ENCODE data around the gene BSX. TPM values are rescaled to one million over a fixed set of nuclear protein-coding genes. Genes with fewer than 3 reads are reported as not detected.
A peak's percentile ranks its signal among the peaks of the same experiment; 100 is the strongest.

The BSX gene
- total RNA-seq, 1 donor from 2014 or later = not detected

DNA sequence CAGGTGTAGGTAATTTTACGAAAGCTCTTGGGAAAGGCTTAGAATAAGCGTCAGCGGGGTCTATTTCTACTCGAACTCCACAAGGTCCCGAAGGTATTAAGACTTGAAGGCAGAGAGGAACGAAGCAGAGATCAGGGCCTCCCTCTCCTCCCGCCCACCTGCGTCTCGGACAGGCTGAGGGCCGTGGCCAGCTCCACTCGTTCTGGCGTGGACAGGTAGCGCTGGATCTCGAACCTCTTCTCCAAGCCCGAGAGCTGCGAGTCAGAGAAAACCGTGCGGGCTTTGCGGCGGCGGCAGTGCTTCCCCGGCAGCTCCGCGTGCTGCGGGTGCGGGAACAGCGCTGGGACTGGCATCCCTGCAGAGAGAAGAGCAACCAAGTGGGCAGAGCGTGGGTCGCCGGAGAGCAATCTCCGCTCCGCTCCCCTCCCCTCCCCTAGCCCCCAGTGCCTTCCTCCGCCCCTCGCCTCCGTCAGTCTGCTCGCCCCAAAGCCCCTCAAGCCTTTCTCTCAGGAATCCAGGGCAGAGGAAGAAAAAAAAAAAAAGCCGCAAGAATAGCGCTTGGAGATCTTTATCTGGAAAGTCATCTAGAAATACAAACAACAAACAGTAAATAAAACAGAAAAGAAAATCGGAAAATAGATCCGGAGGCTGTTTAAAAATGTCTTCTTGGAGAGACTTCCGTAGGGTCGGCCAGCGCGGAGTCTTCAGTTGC, 2.4 kb downstream of the BSX start:
- peaks cover 29% of the 10 kb centered on the region for H3K4me1 Mint-ChIP-seq
- peaks cover 89% of the 10 kb centered on the region for H3K27me3 Mint-ChIP-seq
- no peak for DNase-seq
- H3K36me3 Mint-ChIP-seq (ENCODE audit: low read depth) = peaks cover 9% of the 10 kb centered on the region
- intact Hi-C loops (cut with micrococcal nuclease) = loop anchor here (10.0 kb wide), 1 partner anchor 676 kb away; the partner anchor contains the start of gene SCN3B
- H3K4me3 Mint-ChIP-seq = no peak overlapping the region
- H3K9me3 Mint-ChIP-seq = peaks cover 18% of the 10 kb centered on the region
- peak overlapping the region; percentile 61 for H3K27ac Mint-ChIP-seq

DNA sequence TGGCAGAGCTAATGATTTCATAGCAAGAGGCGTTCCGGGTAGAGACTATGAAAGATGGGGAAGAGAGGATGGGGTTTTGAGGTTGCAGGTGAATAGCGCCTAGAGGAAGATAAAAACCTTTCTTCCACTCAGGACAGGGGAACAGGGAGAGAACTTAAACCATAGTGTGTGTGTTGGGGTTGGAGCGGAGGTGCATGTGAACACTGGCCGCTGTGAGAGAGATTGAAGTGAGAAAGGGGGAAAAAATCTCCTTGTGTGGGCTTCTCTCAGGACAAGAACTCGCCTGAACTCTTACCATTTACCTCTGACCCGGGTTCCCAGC, 3.4 kb downstream of the BSX start:
- no peak for DNase-seq
- Mint-ChIP-seq H3K4me3 (no peak overlapping the region), H3K27me3 (peaks cover 91% of the 10 kb centered on the region), H3K27ac (peak overlapping the region; percentile 39), H3K36me3 (ENCODE audit: low read depth) (peaks cover 9% of the 10 kb centered on the region), H3K9me3 (peaks cover 18% of the 10 kb centered on the region), H3K4me1 (peaks cover 25% of the 10 kb centered on the region)
- intact Hi-C loops (cut with micrococcal nuclease) = loop anchor here (10.0 kb wide), 1 partner anchor 677 kb away; the partner anchor contains the start of gene SCN3B

DNA sequence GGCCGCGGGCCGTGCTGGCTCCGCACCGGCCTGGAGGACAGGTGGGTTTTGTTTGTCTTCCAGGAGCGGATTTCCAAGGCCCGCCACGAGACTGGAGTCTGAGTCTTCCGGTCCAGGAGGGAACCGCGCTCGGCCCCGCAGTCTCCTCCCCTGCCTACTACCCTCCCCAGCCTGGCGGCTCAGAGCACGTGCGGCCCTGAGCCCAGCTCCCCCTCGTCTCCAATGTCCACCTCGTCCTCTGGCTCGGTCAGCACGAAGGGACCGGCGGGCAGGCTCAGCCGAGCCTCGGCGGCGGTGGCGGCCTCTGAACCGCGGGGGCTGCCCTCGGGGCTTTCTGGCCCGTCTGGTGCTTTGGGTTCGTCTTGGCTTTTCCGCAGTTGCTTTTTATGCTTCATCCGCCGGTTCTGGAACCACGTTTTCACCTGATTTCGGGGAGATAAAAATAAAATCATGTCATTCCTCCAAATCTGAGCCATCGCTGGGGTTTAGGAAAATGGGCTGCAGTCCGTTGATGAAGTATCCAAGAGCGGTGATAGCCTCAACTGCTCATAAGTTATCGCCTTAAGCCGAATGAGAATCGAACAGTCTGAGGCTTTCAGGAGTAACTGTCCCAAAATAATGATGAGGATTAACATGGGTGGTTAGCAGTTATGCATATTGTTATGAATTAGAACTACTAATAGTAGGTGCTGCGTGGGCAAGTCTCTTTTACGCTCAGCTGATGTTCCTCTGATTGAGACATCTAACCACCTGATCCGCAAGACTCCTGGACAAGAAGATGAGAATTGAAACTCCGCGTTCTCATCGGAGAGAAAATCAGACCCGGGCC, 4.0 kb downstream of the BSX start:
- H3K27me3 Mint-ChIP-seq = peaks cover 85% of the 10 kb centered on the region
- H3K4me1 Mint-ChIP-seq = peaks cover 20% of the 10 kb centered on the region
- peaks cover 14% of the 10 kb centered on the region for H3K9me3 Mint-ChIP-seq
- H3K27ac Mint-ChIP-seq = peak overlapping the region; percentile 39
- H3K4me3 Mint-ChIP-seq = no peak overlapping the region
- intact Hi-C loops (cut with micrococcal nuclease) = loop anchor here (10.0 kb wide), 1 partner anchor 677 kb away; the partner anchor contains the start of gene SCN3B
- peaks cover 9% of the 10 kb centered on the region for H3K36me3 Mint-ChIP-seq (ENCODE audit: low read depth)
- no peak for DNase-seq

DNA sequence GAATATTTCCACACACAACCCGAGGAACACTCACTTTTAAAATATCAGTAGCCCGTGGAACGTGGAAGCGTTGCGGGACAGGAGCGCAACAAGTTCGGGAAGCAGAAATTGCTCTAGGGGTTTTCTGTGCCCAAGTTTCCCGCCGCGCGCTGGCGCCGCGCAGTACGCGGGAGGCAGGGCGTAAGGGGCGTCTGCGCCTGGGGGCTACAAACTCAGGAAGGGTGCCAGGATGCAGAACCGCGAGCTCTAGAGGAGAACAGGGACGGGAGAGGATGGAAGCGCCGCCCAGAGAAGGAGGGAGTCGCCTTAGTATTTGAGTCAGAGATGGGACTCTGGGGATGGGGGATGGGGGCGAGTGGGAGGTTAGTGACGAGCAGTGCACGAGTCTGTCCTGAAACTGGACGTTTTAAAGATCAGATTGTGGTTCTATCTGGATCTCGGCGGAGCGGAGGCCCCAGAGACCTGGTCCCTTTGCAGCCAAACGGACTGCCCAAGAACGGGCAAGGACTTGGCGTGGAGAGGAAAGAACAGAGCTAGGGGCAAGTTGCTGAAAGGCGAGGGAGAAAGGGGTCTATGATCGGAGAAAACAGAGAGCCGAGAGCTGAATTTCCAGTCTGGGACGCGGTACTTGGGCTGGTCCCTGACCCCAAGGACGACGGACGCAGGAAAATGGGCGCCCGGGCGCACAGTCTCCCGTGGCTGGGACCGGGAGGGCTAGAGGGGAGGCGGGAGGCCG, 4.7 kb downstream of the BSX start:
- peaks cover 9% of the 10 kb centered on the region for H3K36me3 Mint-ChIP-seq (ENCODE audit: low read depth)
- H3K27me3 Mint-ChIP-seq = peaks cover 77% of the 10 kb centered on the region
- peak overlapping the region; percentile 52 for H3K27ac Mint-ChIP-seq
- H3K4me1 Mint-ChIP-seq = peaks cover 20% of the 10 kb centered on the region
- H3K9me3 Mint-ChIP-seq = peaks cover 14% of the 10 kb centered on the region
- H3K4me3 Mint-ChIP-seq = peak overlapping the region; percentile 39
- peak; percentile 56 for DNase-seq
- intact Hi-C loops (cut with micrococcal nuclease) = loop anchor here (10.0 kb wide), 1 partner anchor 678 kb away; the partner anchor contains the start of gene SCN3B

DNA sequence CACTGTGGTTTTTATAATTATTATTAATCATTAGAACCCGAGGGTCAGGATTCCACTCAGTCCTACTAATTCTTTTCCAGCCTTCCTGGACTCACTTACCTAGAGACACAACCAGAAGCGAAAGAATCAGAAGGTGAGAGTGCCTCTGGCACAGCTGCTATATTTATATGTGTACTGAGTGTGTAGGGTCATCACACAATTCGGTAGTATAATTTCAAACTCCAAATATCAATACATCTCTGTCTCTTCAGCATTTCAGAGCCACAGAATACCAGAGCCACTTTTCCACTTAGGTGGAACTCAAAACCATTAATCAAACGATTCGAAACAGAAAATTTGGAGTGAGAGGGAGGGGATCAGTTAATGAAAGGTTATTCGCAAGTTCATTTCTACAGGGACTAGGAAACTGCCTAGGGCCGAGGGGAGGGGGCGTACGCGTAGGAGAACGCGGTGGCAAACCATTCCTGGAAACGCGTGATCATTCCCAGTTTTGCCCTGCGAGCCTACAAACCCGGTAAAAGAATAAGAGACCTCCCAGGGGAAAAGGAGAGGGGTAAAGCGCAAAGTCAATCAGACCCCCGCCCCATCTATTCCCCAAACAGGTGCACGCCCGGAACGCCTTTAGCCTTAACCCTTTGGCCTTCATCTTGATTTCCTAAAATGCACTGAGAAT, 5.4 kb downstream of the BSX start:
- DNase-seq = no peak
- Mint-ChIP-seq H3K4me3 (peak overlapping the region; percentile 39), H3K27me3 (peaks cover 72% of the 10 kb centered on the region), H3K27ac (peak overlapping the region; percentile 52), H3K9me3 (peaks cover 14% of the 10 kb centered on the region), H3K36me3 (ENCODE audit: low read depth) (peaks cover 9% of the 10 kb centered on the region), H3K4me1 (peaks cover 18% of the 10 kb centered on the region)
- intact Hi-C loops (cut with micrococcal nuclease) = loop anchor here (10.0 kb wide), 1 partner anchor 679 kb away; the partner anchor contains the start of gene SCN3B

DNA sequence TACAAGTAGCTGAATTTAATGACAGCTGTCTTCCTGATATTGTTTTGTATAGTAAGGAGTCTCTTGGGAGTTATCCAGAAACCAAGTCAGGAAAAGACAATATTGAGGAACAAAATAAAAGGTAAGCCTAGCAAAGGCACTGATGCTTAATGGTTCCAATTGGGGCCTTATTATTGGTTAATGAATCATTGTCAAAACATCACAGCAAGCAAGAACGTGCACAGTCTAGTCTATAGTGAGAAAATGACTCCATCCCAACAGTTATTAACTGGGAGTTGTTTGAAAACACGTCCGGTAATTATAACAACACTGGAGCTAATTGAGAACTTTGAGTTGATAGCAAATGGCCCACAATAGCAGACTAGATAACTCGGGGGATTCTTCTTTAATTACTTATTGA, 17.7 kb downstream of the BSX start:
- Mint-ChIP-seq H3K27me3 (peaks cover 42% of the 10 kb centered on the region), H3K27ac (no peak overlapping the region), H3K4me1 (no peaks in the 10 kb centered on the region), H3K36me3 (ENCODE audit: low read depth) (no peaks in the 10 kb centered on the region), H3K9me3 (peaks cover 4% of the 10 kb centered on the region), H3K4me3 (no peak overlapping the region)
- DNase-seq = no peak
- intact Hi-C loops (cut with micrococcal nuclease) = no loop called here

DNA sequence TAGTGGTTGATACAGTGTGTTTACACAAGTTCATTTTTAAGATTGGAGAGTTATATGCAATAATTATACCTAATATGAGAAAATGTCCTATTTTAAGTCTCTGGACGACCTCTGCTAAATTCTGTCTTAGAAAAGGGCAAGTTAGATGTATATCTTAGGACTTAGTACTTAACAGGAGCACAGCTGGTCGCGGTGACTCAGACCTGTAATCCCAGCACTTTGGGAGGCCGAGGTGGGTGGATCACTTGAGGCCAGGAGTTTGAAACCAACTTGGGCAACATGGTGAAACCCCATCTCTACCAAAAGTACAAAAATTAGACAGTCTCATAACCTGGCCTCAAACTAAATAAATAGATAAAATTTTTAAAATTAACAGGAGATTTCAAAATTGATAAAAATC, 27.2 kb downstream of the BSX start:
- H3K36me3 Mint-ChIP-seq (ENCODE audit: low read depth) = no peaks in the 10 kb centered on the region

DNA sequence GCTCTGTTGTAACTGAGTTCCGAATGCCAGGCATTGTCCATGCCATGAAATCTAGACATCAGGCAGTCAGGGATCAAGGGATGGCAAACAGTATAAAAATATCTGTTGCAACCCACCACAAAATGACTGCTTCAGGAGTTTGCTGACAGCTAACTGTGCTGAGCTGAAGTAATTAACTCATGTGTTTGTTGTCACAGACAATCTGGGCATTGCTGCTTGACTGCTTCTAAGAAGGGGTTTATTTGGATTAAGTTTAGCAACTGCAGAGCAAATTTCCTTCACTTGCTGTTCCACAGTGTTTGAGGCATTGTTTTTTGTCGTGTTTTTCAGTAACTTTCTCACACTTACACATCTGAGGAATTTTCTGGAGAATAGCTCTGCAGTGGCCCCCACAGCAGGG, 30.4 kb downstream of the BSX start:
- Mint-ChIP-seq H3K27me3 (peaks cover 5% of the 10 kb centered on the region), H3K9me3 (no peaks in the 10 kb centered on the region), H3K4me3 (no peak overlapping the region), H3K27ac (no peak overlapping the region), H3K36me3 (ENCODE audit: low read depth) (no peaks in the 10 kb centered on the region), H3K4me1 (peaks cover 4% of the 10 kb centered on the region)
- DNase-seq = no peak
- intact Hi-C loops (cut with micrococcal nuclease) = no loop called here

More for the DNA sequence above, 27.2 kb downstream of the BSX start:
- H3K4me3 Mint-ChIP-seq = no peak overlapping the region
- H3K27me3 Mint-ChIP-seq = peaks cover 8% of the 10 kb centered on the region
- H3K4me1 Mint-ChIP-seq = no peaks in the 10 kb centered on the region
- DNase-seq = no peak
- no peak overlapping the region for H3K27ac Mint-ChIP-seq
- H3K9me3 Mint-ChIP-seq = no peaks in the 10 kb centered on the region
- intact Hi-C loops (cut with micrococcal nuclease) = no loop called here

DNA sequence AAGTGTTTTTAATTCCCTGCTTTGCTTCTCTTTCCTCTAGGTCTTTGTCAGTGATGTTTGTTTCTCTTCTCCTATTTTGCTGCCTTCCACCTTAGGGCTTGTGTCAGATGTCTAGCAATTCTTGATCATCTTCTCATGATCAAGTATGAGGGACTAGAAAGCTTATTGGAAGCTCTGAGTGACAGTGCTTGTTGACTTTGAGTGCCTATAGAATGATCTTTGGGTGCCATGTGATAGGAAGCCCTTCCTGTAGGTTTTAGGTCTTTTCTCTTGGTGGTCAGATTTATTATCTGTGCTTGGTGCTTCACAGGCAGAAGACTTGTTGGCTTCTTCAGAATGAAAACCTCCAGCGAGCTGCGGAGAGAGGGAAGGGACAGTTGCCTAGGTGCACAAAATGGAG, 43.1 kb downstream of the BSX start:
- Mint-ChIP-seq H3K36me3 (ENCODE audit: low read depth) (no peaks in the 10 kb centered on the region), H3K9me3 (peaks cover 4% of the 10 kb centered on the region), H3K27ac (no peak overlapping the region), H3K4me3 (no peak overlapping the region), H3K4me1 (no peaks in the 10 kb centered on the region), H3K27me3 (no peaks in the 10 kb centered on the region)
- intact Hi-C loops (cut with micrococcal nuclease) = no loop called here
- DNase-seq = peak; percentile 48

DNA sequence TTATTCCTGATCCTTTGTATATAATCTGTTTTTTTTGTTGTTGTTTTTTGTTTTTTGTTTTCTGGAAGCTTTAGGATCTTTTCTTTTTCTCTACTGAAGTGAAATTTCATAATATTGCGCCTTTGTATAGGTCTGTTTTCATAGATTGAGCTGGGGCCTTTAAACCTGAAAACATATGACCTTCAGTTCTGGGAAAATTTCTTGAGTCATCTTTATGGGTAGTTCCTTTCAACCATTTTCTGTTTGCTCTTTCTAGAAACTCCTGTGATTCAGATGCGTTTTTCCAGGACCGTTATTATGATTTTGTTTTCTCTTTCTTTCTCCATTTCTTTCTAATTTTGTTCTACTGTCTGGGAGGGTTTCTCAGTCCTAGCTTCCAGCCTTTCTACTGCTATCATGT, 43.7 kb downstream of the BSX start:
- H3K36me3 Mint-ChIP-seq (ENCODE audit: low read depth) = no peaks in the 10 kb centered on the region
- peaks cover 4% of the 10 kb centered on the region for H3K9me3 Mint-ChIP-seq
- no peaks in the 10 kb centered on the region for H3K27me3 Mint-ChIP-seq
- H3K4me1 Mint-ChIP-seq = no peaks in the 10 kb centered on the region
- no peak overlapping the region for H3K27ac Mint-ChIP-seq
- no peak overlapping the region for H3K4me3 Mint-ChIP-seq
- peak; percentile 23 for DNase-seq
- intact Hi-C loops (cut with micrococcal nuclease) = no loop called here

DNA sequence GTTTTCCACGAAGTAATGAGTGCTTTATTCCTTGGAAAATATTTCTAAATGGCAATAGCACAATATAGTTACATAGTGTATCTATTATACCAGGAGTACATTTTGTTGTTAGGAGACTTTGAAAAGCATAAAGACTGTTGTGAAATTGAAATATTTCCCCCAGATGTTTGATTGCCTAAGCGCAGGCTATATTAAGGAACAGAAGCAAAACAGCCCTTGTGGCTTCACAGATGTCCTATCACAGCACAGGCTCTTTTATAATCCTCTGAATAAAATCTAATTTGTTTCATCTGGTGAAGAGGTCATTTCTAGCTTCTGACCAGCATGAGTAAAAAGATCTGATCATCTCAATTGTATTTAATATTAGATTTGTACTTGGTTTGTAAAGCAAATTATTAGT, 48.2 kb downstream of the BSX start:
- Mint-ChIP-seq H3K27me3 (no peaks in the 10 kb centered on the region), H3K4me1 (no peaks in the 10 kb centered on the region), H3K36me3 (ENCODE audit: low read depth) (no peaks in the 10 kb centered on the region), H3K4me3 (no peak overlapping the region), H3K9me3 (no peaks in the 10 kb centered on the region), H3K27ac (no peak overlapping the region)
- intact Hi-C loops (cut with micrococcal nuclease) = no loop called here
- no peak for DNase-seq

DNA sequence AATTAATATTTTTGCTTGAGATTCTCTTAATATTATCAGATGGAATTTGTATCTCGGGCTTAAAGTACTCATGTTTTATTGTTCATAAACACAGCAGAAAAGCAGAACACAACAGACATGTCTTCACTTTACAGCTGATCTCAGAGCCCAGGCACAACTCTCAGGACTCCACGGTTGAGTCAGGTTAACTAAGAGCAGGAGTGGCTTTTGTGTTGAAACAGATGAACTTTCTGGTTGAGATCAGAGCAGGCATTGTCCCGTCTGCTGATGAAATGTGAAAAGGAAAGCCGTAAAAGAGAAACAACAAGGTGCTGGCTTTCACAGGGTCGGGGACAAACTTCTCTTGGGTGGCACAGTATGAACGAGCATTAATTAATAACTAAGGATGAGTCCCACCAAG, 50.1 kb downstream of the BSX start:
- intact Hi-C loops (cut with micrococcal nuclease) = no loop called here
- Mint-ChIP-seq H3K4me3 (no peak overlapping the region), H3K27me3 (no peaks in the 10 kb centered on the region), H3K27ac (no peak overlapping the region), H3K36me3 (ENCODE audit: low read depth) (no peaks in the 10 kb centered on the region), H3K9me3 (no peaks in the 10 kb centered on the region), H3K4me1 (no peaks in the 10 kb centered on the region)
- DNase-seq = no peak

All from activated CD4-positive, alpha-beta T cell treated with anti-CD3 and anti-CD28 coated beads, Interleukin-2, amount 10 ng/mL, durations not matched to agents 24 days and 14 days (primary cell).